HepG2 (cell line): ENCODE measurements around the gene NEK7.

Source experiments
- CBX1 ChIP-seq: IDR thresholded peaks from one replicate; pipeline ENCODE4 v1.6.1; 2016; ENCODE audit warnings: antibody characterized with exemption, low read depth
- DMAP1 ChIP-seq: IDR thresholded peaks from 2 replicates; pipeline ENCODE4 v1.6.1; 2016
- GTF2F1 ChIP-seq: fragments of 150-350 bp; IDR thresholded peaks from 2 replicates; pipeline ENCODE4 v1.6.1; 2014; ENCODE audit warnings: low read length
- IRX3 ChIP-seq: sonication (generic); formaldehyde crosslinking; IDR thresholded peaks from 2 replicates; pipeline ENCODE4 v1.8.1; 2023; ENCODE audit warnings: mild to moderate bottlenecking, low read depth, missing genetic modification reagents, borderline replicate concordance
- JUN ChIP-seq: sonication (generic); formaldehyde crosslinking; IDR thresholded peaks from 2 replicates; pipeline ENCODE4 v1.4.0; 2020; ENCODE audit warnings: mild to moderate bottlenecking, missing genetic modification reagents
- POLR2AphosphoS5 ChIP-seq: IDR thresholded peaks from 2 replicates; pipeline ENCODE4 v1.6.1; 2012; ENCODE audit warnings: low read depth, low read length
- TRIM24 ChIP-seq: sonication (generic); formaldehyde crosslinking; IDR thresholded peaks from 2 replicates; pipeline ENCODE4 v1.8.0; 2022; ENCODE audit warnings: mild to moderate bottlenecking, missing genetic modification reagents
- ZNF263 ChIP-seq: sonication (generic); formaldehyde crosslinking; IDR thresholded peaks from 2 replicates; pipeline ENCODE4 v1.4.0; 2020; ENCODE audit warnings: missing genetic modification reagents
- TF ChIP-seq, protein P1 (sequence below): sonication (generic); formaldehyde crosslinking; IDR thresholded peaks from 2 replicates; pipeline ENCODE4 v1.4.0; 2020; ENCODE audit warnings: missing genetic modification reagents, mild to moderate bottlenecking, borderline replicate concordance
- TF ChIP-seq, protein P2 (sequence below): sonication (generic); formaldehyde crosslinking; IDR thresholded peaks from 2 replicates; pipeline ENCODE4 v1.4.0; 2020; ENCODE audit warnings: missing genetic modification reagents
- TF ChIP-seq, protein P3 (sequence below): sonication (generic); formaldehyde crosslinking; IDR thresholded peaks from 2 replicates; pipeline ENCODE4 v1.5.0; 2020; ENCODE audit warnings: missing genetic modification reagents

DNA sequence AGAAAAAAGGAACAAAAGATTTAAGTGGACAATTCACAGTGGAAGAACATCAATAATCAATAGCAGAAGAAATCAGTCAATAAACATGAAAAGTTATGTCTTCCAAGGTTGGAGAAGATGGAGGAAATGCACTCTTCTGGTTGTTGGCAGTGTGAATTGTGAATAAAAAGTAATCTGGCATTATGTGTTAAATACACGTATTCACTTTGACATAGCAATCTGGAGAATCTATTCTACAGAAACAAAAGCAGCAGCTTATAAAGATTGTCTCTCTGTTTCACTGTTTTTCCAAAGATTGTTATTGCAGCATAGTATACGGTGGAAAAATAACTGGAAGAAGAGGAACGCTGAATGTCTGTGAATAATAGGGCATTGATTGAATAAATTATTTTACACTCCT lies 169.4 kb downstream of the NEK7 start:
- no peak for TF ChIP-seq GTF2F1
- no peak for TF ChIP-seq DMAP1 (CRISPR knock-in tag)
- TF ChIP-seq TRIM24 (CRISPR knock-in tag), result no peak
- TF ChIP-seq, protein P1, sequence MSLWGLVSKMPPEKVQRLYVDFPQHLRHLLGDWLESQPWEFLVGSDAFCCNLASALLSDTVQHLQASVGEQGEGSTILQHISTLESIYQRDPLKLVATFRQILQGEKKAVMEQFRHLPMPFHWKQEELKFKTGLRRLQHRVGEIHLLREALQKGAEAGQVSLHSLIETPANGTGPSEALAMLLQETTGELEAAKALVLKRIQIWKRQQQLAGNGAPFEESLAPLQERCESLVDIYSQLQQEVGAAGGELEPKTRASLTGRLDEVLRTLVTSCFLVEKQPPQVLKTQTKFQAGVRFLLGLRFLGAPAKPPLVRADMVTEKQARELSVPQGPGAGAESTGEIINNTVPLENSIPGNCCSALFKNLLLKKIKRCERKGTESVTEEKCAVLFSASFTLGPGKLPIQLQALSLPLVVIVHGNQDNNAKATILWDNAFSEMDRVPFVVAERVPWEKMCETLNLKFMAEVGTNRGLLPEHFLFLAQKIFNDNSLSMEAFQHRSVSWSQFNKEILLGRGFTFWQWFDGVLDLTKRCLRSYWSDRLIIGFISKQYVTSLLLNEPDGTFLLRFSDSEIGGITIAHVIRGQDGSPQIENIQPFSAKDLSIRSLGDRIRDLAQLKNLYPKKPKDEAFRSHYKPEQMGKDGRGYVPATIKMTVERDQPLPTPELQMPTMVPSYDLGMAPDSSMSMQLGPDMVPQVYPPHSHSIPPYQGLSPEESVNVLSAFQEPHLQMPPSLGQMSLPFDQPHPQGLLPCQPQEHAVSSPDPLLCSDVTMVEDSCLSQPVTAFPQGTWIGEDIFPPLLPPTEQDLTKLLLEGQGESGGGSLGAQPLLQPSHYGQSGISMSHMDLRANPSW (CRISPR knock-in tag), result no peak
- TF ChIP-seq, protein P2, sequence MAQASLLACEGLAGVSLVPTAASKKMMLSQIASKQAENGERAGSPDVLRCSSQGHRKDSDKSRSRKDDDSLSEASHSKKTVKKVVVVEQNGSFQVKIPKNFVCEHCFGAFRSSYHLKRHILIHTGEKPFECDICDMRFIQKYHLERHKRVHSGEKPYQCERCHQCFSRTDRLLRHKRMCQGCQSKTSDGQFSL, result no peak
- no peak for TF ChIP-seq JUN
- no peak for TF ChIP-seq POLR2AphosphoS5
- no peak for TF ChIP-seq IRX3
- TF ChIP-seq ZNF263 (CRISPR knock-in tag), result no peak
- TF ChIP-seq, protein P3, sequence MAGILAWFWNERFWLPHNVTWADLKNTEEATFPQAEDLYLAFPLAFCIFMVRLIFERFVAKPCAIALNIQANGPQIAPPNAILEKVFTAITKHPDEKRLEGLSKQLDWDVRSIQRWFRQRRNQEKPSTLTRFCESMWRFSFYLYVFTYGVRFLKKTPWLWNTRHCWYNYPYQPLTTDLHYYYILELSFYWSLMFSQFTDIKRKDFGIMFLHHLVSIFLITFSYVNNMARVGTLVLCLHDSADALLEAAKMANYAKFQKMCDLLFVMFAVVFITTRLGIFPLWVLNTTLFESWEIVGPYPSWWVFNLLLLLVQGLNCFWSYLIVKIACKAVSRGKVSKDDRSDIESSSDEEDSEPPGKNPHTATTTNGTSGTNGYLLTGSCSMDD (CRISPR knock-in tag), result no peak
- no peak for TF ChIP-seq CBX1
